Fibroblast of lung (primary cell): ENCODE data around the gene RDH16.

Experiments
- CTCF ChIP-seq, 2 donors: IDR thresholded peaks in 1 of 2; conservative IDR thresholded peaks in 1 of 2; 1 replicate in 1 of 2; 2 replicates in 1 of 2; pipeline ENCODE4 v1.5.1; 2011 to 2012; ENCODE audit warnings: low read length in 2 of 2, control low read depth in 1 of 2, inconsistent platforms in 1 of 2, low read depth in 1 of 2, mild to moderate bottlenecking in 1 of 2
- EZH2 ChIP-seq: IDR thresholded peaks from 2 replicates; pipeline ENCODE4 v1.5.1; 2012; ENCODE audit warnings: low read length, control low read depth, mild to moderate bottlenecking; ENCODE audit errors: missing control alignments

- no peak for TF ChIP-seq EZH2
- TF ChIP-seq CTCF (conservative IDR thresholded peaks at IDR 0.05 in 1 of 2, IDR thresholded peaks at IDR 0.05 in 1 of 2; ENCODE audit: low read depth in 1 of 2, low read length in 2 of 2), result no peak
Observed at GRCh38 chr12:56998316-56998715, 40.9 kb upstream of the RDH16 start.
